ENCODE results near the gene TNFRSF25. TPM values are rescaled to one million over a fixed set of nuclear protein-coding genes. Genes with fewer than 3 reads are reported as not detected.

The TNFRSF25 gene
- 18.3 and 19.4 TPM in 2 replicates for total RNA-seq (2021)
- long read RNA-seq, partial matches to known transcripts: 1 of 11 reads
- long read RNA-seq, other reads (novel, unspliced or antisense): 9 of 11 reads

GRCh38 chr1:6466023-6466422 lies at the start of gene TNFRSF25:
TNFRSF25 (minus strand) TSS chr1:6466173; CDS start chr1:6466107, 66 bp downstream.
- Mint-ChIP-seq H3K9me3 (no peaks in the 10 kb centered on the region), H3K27ac (no peak within 1 kb of the TSS), H3K4me3 (no peak within 1 kb of the TSS; a peak in 1 of 5 replicates), H3K27me3 (ENCODE audit: low read depth) (no peaks in the 10 kb centered on the region; the same call in 1 of the 2 replicates), H3K36me3 (ENCODE audit: insufficient read depth in 1 of 3, low read depth in 3 of 3) (peaks cover 8 to 52% (median 50%) of the 10 kb centered on the region in 3 experiments; a peak in 6 of 7 replicates), H3K4me1 (peaks cover 3 to 12% of the 10 kb centered on the region in 2 experiments; a peak in 3 of 4 replicates)
- Histone ChIP-seq H3K23ac (ENCODE audit: insufficient read length, low read depth, low read length) (no peak within 1 kb of the TSS), H3K23me2 (ENCODE audit: insufficient read length, low read depth, low read length, poor library complexity, severe bottlenecking) (no peaks in the 10 kb centered on the region), H4K8ac (replicated peaks; ENCODE audit: insufficient read length, low read depth, low read length) (no peak within 1 kb of the TSS), H4K20me1 (ENCODE audit: control insufficient read depth, insufficient read depth, insufficient read length) (no peaks in the 10 kb centered on the region), H3K4me2 (ENCODE audit: insufficient read depth, insufficient read length, low read length) (no peak within 1 kb of the TSS), H4K91ac (ENCODE audit: insufficient read length, low read depth, low read length) (no peak within 1 kb of the TSS), H3K14ac (ENCODE audit: insufficient read depth, low read length) (no peak within 1 kb of the TSS; the same call in 1 of the 2 replicates), H3K9ac (ENCODE audit: extremely low read depth, insufficient read length, low read length) (no peak within 1 kb of the TSS), H3T11ph (ENCODE audit: low read length) (no peak within 1 kb of the TSS), H2BK5ac (ENCODE audit: insufficient read length, low read length) (no peak within 1 kb of the TSS), H3K79me2 (ENCODE audit: insufficient read depth, low read length) (no peaks in the 10 kb centered on the region), H2BK120ac (ENCODE audit: low read depth, low read length, poor library complexity, severe bottlenecking) (no peak within 1 kb of the TSS), H3K56ac (ENCODE audit: insufficient read length, low read depth, low read length) (no peak within 1 kb of the TSS), H2AK5ac (ENCODE audit: insufficient read length, low read length) (no peak within 1 kb of the TSS), H3K27me3 (ENCODE audit: insufficient read depth, low read length) (no peaks in the 10 kb centered on the region), H3K27ac (ENCODE audit: insufficient read length, low read depth, low read length) (no peak within 1 kb of the TSS), H3K79me1 (ENCODE audit: insufficient read depth, low read depth, low read length, poor library complexity, severe bottlenecking) (no peaks in the 10 kb centered on the region), H3K18ac (ENCODE audit: insufficient read length, low read depth, low read length) (no peak within 1 kb of the TSS), H3K4ac (ENCODE audit: low read depth, low read length) (no peak within 1 kb of the TSS), H3K9me3 (ENCODE audit: control insufficient read depth, low read depth, low read length) (no peaks in the 10 kb centered on the region), H2BK15ac (ENCODE audit: low read depth, low read length) (no peak within 1 kb of the TSS), H2BK12ac (ENCODE audit: insufficient read length, low read depth, low read length) (no peak within 1 kb of the TSS), H2BK20ac (ENCODE audit: low read depth, low read length, poor library complexity, severe bottlenecking) (no peak within 1 kb of the TSS), H4K5ac (ENCODE audit: insufficient read length, low read depth, low read length) (no peak within 1 kb of the TSS), H3K4me1 (ENCODE audit: insufficient read depth, low read length) (no peaks in the 10 kb centered on the region; the same call in 1 of the 2 replicates), H2AFZ (ENCODE audit: low read length) (no peak within 1 kb of the TSS)
- no peak for TF ChIP-seq CTCF (conservative IDR thresholded peaks at IDR 0.05)
- WGBS (ENCODE audit: extremely low coverage, insufficient read length, low lambda C conversion rate): no CpG with 5 or more reads among the region's 43 CpGs
- DNase-seq: peak; percentile 77

Measured in H9 (cell line).